ENCODE data around the gene C6orf132.
"Not testable (repeated sequence)": the region's sequence is repeated elsewhere in the genome, so short reads cannot be mapped to it uniquely, and the experiment has no call there.

The C6orf132 gene

GRCh38 chr6:42173101-42173500, 30.7 kb upstream of the C6orf132 start, which contains the start of gene GUCA1A:
Gene GUCA1A (plus strand): TSS chr6:42173364. CDS start chr6:42173614, 250 bp downstream.
- H3K27me3 ChIP-seq (ENCODE audit: insufficient read depth, low read length) = no peaks in the 10 kb centered on the region
- no peaks in the 10 kb centered on the region for H3K9me3 ChIP-seq (ENCODE audit: low read length)
- H3K4me1 ChIP-seq (ENCODE audit: insufficient read depth, low read length) = no peaks in the 10 kb centered on the region
- no peaks in the 10 kb centered on the region for H3K36me3 ChIP-seq (ENCODE audit: insufficient read depth, low read length)
- H2AFZ ChIP-seq (ENCODE audit: low read depth, low read length) = no peak within 1 kb of the TSS
- H3K4me3 ChIP-seq (ENCODE audit: low read length) = no peak within 1 kb of the TSS

DNA sequence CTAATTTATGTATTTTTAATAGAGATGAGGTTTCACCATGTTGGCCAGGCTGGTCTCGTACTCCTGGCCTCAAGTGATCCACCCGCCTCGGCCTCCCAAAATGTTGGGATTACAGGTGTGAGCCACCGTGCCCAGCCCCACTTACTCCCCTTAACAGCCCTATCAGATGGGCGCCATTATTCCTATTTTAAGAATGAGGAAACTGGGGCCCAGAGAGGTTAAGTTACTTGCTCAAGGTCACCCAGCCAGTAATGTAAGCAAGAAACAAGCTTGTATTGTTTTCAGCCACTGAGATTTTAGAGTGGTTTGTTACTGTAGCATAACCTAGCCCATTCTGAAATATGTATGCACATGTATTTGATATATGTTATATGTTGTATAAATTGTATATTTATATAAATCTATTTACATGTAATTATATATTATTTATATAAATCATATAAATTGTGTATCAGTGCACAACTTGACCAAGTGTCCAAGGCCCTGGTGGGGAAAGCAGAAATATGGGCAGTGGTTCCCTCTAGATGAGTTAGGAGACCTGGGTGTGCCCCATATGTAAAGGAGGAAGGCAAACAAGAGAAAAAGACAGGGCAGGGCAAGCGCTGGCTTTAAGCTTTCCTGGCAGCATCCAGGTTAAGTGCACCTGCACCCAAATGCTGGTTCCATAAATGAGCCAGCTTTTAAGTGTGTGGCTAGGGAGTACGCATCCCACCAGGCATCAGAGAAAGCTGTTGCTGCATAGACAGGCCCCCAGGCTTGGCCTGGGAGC, 29.6 kb upstream of the C6orf132 start:
- Histone ChIP-seq H3K36me3 (ENCODE audit: insufficient read depth, low read length) (no peaks in the 10 kb centered on the region), H3K9me3 (ENCODE audit: low read length) (no peaks in the 10 kb centered on the region), H2AFZ (ENCODE audit: low read depth, low read length) (no peak overlapping the region), H3K4me3 (ENCODE audit: low read length) (no peak overlapping the region), H3K27me3 (ENCODE audit: insufficient read depth, low read length) (no peaks in the 10 kb centered on the region), H3K4me1 (ENCODE audit: insufficient read depth, low read length) (no peaks in the 10 kb centered on the region)

DNA sequence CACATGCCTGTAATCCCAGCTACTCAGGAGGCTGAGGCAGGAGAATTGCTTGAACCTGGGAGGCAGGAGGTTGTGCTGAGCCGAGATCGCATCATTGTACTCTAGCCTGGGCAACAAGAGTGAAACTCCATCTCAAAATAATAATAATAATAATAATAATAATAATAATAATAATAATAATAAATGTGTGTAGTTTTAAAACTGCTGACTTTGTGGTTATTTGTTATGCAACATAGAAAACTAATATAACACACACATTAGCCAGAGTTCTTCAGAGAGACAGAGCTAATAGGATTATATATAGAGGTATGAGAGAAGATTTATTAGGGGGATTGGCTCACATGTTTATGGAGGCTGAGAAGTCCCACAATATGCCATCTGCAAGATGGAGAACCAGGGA, 27.4 kb upstream of the C6orf132 start:
- H2AFZ ChIP-seq (ENCODE audit: low read depth, low read length); H3K4me3 ChIP-seq (ENCODE audit: low read length): not testable (repeated sequence)

GRCh38 chr6:42168650-42169049, 26.2 kb upstream of the C6orf132 start:
- H3K4me1 ChIP-seq (ENCODE audit: insufficient read depth, low read length) = no peaks in the 10 kb centered on the region
- H2AFZ ChIP-seq (ENCODE audit: low read depth, low read length) = no peak overlapping the region
- H3K4me3 ChIP-seq (ENCODE audit: low read length) = no peak overlapping the region
- H3K9me3 ChIP-seq (ENCODE audit: low read length) = no peaks in the 10 kb centered on the region
- H3K27me3 ChIP-seq (ENCODE audit: insufficient read depth, low read length) = no peaks in the 10 kb centered on the region
- H3K36me3 ChIP-seq (ENCODE audit: insufficient read depth, low read length) = no peaks in the 10 kb centered on the region

More for the DNA sequence above, 27.4 kb upstream of the C6orf132 start:
- not testable (repeated sequence) for H3K27me3 ChIP-seq (ENCODE audit: insufficient read depth, low read length); H3K4me1 ChIP-seq (ENCODE audit: insufficient read depth, low read length); H3K36me3 ChIP-seq (ENCODE audit: insufficient read depth, low read length); H3K9me3 ChIP-seq (ENCODE audit: low read length)

GRCh38 chr6:42166444-42167141, 24.2 kb upstream of the C6orf132 start:
- Histone ChIP-seq H2AFZ (ENCODE audit: low read depth, low read length) (peak overlapping the region; percentile 7), H3K4me1 (ENCODE audit: insufficient read depth, low read length) (no peaks in the 10 kb centered on the region), H3K9me3 (ENCODE audit: low read length) (no peaks in the 10 kb centered on the region), H3K4me3 (ENCODE audit: low read length) (no peak overlapping the region), H3K27me3 (ENCODE audit: insufficient read depth, low read length) (no peaks in the 10 kb centered on the region), H3K36me3 (ENCODE audit: insufficient read depth, low read length) (no peaks in the 10 kb centered on the region)

DNA sequence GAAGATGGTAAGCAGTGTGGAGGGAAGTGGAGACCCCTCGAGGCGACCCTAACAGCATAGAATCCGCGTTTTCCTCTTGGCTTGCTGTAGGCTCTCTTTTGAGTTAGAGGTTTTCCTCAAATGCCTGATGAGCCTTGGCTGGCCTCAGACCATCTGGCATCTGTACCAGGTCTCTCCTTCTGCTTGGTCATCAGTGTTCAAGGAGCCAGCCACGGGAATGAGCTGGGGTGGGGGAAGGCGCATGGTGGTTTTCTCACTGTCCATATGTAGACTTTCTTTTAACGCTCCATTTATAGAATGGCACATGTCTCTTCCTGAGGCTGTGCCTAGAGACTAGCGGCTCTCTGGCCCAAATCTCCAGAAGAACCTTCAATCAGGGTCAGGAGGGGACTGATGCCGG, 22.6 kb upstream of the C6orf132 start:
- Histone ChIP-seq H2AFZ (ENCODE audit: low read depth, low read length) (no peak overlapping the region), H3K9me3 (ENCODE audit: low read length) (no peaks in the 10 kb centered on the region), H3K36me3 (ENCODE audit: insufficient read depth, low read length) (no peaks in the 10 kb centered on the region), H3K4me1 (ENCODE audit: insufficient read depth, low read length) (no peaks in the 10 kb centered on the region), H3K4me3 (ENCODE audit: low read length) (no peak overlapping the region), H3K27me3 (ENCODE audit: insufficient read depth, low read length) (no peaks in the 10 kb centered on the region)

DNA sequence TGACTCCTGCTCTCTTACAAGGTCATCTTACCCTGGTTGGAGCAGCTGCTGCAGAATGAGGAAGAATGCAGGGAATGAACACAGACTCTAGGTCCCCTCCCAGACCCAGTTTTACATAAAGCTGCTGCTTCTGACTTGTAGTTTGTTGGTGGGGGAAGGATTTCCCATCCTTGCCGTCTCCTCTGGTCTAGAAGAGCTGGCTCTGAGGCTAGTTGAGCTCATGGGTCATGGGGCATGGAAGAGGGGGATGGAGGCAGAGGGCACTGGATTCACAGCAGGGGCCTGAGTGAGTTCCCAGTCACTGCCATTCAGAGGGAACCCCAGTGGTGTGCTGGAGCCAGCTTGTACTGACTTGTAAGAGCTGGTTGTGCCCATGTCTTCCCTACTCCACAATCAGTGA, 21.6 kb upstream of the C6orf132 start:
- no peaks in the 10 kb centered on the region for H3K4me1 ChIP-seq (ENCODE audit: insufficient read depth, low read length)
- no peaks in the 10 kb centered on the region for H3K27me3 ChIP-seq (ENCODE audit: insufficient read depth, low read length)
- no peak overlapping the region for H2AFZ ChIP-seq (ENCODE audit: low read depth, low read length)
- H3K36me3 ChIP-seq (ENCODE audit: insufficient read depth, low read length) = no peaks in the 10 kb centered on the region
- H3K9me3 ChIP-seq (ENCODE audit: low read length) = no peaks in the 10 kb centered on the region
- no peak overlapping the region for H3K4me3 ChIP-seq (ENCODE audit: low read length)

GRCh38 chr6:42162812-42163211, 20.4 kb upstream of the C6orf132 start:
- no peaks in the 10 kb centered on the region for H3K36me3 ChIP-seq (ENCODE audit: insufficient read depth, low read length)
- H3K4me1 ChIP-seq (ENCODE audit: insufficient read depth, low read length) = no peaks in the 10 kb centered on the region
- H3K27me3 ChIP-seq (ENCODE audit: insufficient read depth, low read length) = no peaks in the 10 kb centered on the region
- no peak overlapping the region for H3K4me3 ChIP-seq (ENCODE audit: low read length)
- H2AFZ ChIP-seq (ENCODE audit: low read depth, low read length) = no peak overlapping the region
- no peaks in the 10 kb centered on the region for H3K9me3 ChIP-seq (ENCODE audit: low read length)

DNA sequence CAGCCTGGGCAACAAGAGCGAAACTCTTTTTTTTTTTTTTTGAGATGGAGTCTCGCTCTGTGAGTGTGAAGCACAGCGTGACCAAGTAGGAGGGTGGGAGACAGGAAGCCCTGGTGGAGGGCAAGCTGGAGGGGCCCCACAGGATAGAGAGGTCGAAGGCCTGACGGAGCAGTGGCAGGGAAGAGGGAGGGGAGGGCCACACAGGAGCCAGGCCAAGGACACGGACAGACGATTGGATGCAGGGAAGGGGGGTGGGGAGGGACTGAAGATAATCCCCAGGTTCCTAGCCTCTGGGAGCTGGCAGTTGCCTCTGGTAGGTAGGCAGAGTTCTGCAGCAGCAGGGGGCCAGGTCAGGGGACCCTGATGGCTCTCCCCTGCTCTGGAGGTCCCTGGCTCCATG, 20.0 kb upstream of the C6orf132 start:
- H3K27me3 ChIP-seq (ENCODE audit: insufficient read depth, low read length) = no peaks in the 10 kb centered on the region
- no peak overlapping the region for H2AFZ ChIP-seq (ENCODE audit: low read depth, low read length)
- no peaks in the 10 kb centered on the region for H3K9me3 ChIP-seq (ENCODE audit: low read length)
- H3K36me3 ChIP-seq (ENCODE audit: insufficient read depth, low read length) = no peaks in the 10 kb centered on the region
- no peaks in the 10 kb centered on the region for H3K4me1 ChIP-seq (ENCODE audit: insufficient read depth, low read length)
- H3K4me3 ChIP-seq (ENCODE audit: low read length) = no peak overlapping the region

DNA sequence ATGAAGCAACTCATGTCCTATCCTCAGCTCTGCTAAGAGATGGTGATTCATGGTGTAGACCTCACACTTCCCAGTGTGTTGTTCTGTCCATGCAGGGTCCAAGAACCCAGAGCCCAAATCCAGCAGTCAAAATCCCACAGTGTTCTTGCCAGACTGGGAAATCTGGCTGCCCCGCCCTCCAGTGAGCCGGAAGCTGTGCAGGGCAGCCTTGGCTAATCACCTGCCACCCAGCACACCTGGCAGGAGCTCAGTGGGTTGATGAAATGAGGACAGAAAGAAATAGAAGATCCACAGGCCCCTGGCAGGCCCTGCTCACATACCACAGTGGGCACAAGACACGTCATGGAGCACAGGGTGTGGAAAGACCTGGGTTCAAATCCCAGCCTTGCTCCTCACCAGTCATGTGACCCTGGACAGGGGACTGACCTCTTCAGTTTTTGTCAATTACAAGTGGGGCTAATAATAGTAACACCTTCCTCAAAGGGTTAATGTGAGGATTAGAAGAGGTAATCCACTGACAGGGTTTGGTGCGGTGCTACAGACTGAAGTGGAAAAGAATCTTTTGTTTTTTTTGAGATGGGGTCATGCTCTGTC, 17.1 kb upstream of the C6orf132 start:
- no peaks in the 10 kb centered on the region for H3K36me3 ChIP-seq (ENCODE audit: insufficient read depth, low read length)
- H3K27me3 ChIP-seq (ENCODE audit: insufficient read depth, low read length) = no peaks in the 10 kb centered on the region
- H3K9me3 ChIP-seq (ENCODE audit: low read length) = no peaks in the 10 kb centered on the region
- H3K4me3 ChIP-seq (ENCODE audit: low read length) = no peak overlapping the region
- no peaks in the 10 kb centered on the region for H3K4me1 ChIP-seq (ENCODE audit: insufficient read depth, low read length)
- H2AFZ ChIP-seq (ENCODE audit: low read depth, low read length) = no peak overlapping the region

DNA sequence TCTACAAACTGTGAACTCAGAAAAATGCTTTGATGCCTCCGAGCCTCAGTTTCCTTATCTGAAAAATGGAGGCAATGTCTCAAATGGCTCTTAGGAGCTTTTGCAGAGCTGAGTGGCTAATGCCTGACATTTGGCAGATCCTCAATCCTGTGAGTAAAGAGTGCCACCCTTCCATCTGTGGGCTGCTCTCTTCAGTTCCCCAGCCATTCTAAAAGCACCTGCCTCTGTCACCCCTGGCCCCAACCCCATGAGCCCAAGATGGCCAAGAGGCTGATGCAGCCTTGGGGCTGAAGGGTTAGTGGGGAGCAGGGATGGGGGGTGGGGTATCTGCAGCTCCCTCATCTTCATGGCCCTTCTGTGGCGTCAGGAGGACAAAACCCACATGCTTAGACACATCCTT, 16.2 kb upstream of the C6orf132 start:
- H3K36me3 ChIP-seq (ENCODE audit: insufficient read depth, low read length) = no peaks in the 10 kb centered on the region
- no peaks in the 10 kb centered on the region for H3K4me1 ChIP-seq (ENCODE audit: insufficient read depth, low read length)
- H3K27me3 ChIP-seq (ENCODE audit: insufficient read depth, low read length) = no peaks in the 10 kb centered on the region
- no peak overlapping the region for H3K4me3 ChIP-seq (ENCODE audit: low read length)
- no peak overlapping the region for H2AFZ ChIP-seq (ENCODE audit: low read depth, low read length)
- H3K9me3 ChIP-seq (ENCODE audit: low read length) = no peaks in the 10 kb centered on the region

GRCh38 chr6:42158011-42158410, 15.6 kb upstream of the C6orf132 start:
- Histone ChIP-seq H3K27me3 (ENCODE audit: insufficient read depth, low read length) (no peaks in the 10 kb centered on the region), H3K4me1 (ENCODE audit: insufficient read depth, low read length) (no peaks in the 10 kb centered on the region), H3K36me3 (ENCODE audit: insufficient read depth, low read length) (no peaks in the 10 kb centered on the region), H3K9me3 (ENCODE audit: low read length) (no peaks in the 10 kb centered on the region), H2AFZ (ENCODE audit: low read depth, low read length) (no peak overlapping the region), H3K4me3 (ENCODE audit: low read length) (no peak overlapping the region)

- Histone ChIP-seq H3K27me3 (ENCODE audit: insufficient read depth, low read length) (no peaks in the 10 kb centered on the region), H3K9me3 (ENCODE audit: low read length) (no peaks in the 10 kb centered on the region), H3K4me1 (ENCODE audit: insufficient read depth, low read length) (no peaks in the 10 kb centered on the region), H3K4me3 (ENCODE audit: low read length) (no peak overlapping the region), H3K36me3 (ENCODE audit: insufficient read depth, low read length) (no peaks in the 10 kb centered on the region), H2AFZ (ENCODE audit: low read depth, low read length) (no peak overlapping the region)
Observed at GRCh38 chr6:42156638-42157037, 14.2 kb upstream of the C6orf132 start.
